ENCODE measurements around the gene ANKS1B. TPM values are rescaled to one million over a fixed set of nuclear protein-coding genes. Genes with fewer than 3 reads are reported as not detected.

Gene ANKS1B
- total RNA-seq, 1 experiment from 2014 or later, result 0.54 TPM

DNA sequence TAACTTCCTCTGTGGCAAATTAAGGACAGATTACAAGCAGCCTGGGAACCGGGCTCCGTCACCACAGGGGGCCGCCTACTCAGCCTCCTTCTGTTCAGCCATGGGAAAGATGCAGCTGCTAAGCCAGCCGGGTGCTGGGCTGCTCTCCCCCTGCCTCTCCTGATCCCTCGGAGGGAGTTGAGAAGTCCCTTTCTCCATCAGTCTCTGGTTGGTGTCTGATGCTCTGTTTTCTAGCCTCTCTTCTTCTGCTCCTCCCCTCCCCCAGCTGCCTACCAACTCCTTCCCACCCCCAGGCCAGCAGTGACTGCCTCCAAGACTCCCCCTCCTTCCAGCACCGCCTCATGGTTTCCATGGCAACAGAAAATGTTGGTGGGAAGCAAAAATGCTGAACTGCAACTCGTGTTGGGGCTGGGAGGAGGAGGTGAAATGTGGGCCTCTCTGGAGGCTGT, 853.0 kb downstream of the ANKS1B start:
- Histone ChIP-seq H3K79me2 (ENCODE audit: insufficient read depth, low read length) (no peaks in the 10 kb centered on the region), H3K9me2 (ENCODE audit: insufficient read depth) (no peaks in the 10 kb centered on the region), H3K4me3 (replicated peaks in 1 of 2; ENCODE audit: low read depth in 1 of 2, low read length in 2 of 2) (no peak overlapping the region), H3K36me3 (ENCODE audit: control insufficient read depth in 1 of 2, insufficient read depth in 2 of 2, low read length in 2 of 2) (no peaks in the 10 kb centered on the region), H3K9ac (ENCODE audit: low read length) (no peak overlapping the region), H2AFZ (ENCODE audit: low read depth, low read length, poor library complexity, severe bottlenecking) (no peak overlapping the region), H3K9me3 (ENCODE audit: control insufficient read depth in 1 of 2, insufficient read depth in 1 of 2, low read depth in 1 of 2, low read length in 2 of 2) (no peaks in the 10 kb centered on the region), H3K4me2 (ENCODE audit: low read length) (no peak overlapping the region), H3K27ac (ENCODE audit: low read depth, low read length) (no peak overlapping the region), H4K20me1 (ENCODE audit: insufficient read depth) (no peaks in the 10 kb centered on the region), H3K4me1 (ENCODE audit: control insufficient read depth in 1 of 2, insufficient read depth in 2 of 2, low read length in 2 of 2) (no peaks in the 10 kb centered on the region), H3K27me3 (ENCODE audit: insufficient read depth, low read length) (peaks cover 27% of the 10 kb centered on the region)
- POLR2A ChIA-PET, result no interaction called here
- RAD21 ChIA-PET (ENCODE audit: low non-redundant PET in 1 of 2, low total read pairs in 2 of 2, uncharacterized antibody in 2 of 2, unreplicated experiment in 2 of 2), result no interaction called here
- ATAC-seq, result no peak
- DNase-seq (ENCODE audit: low read depth, low spot score), result no peak
- no peak for TF ChIP-seq SP1 (IDR thresholded peaks at IDR 0.05; ENCODE audit: low read depth)
- TF ChIP-seq POLR2AphosphoS5 (IDR thresholded peaks at IDR 0.05; ENCODE audit: low read depth, low read length), result no peak
- TF ChIP-seq YY1 (IDR thresholded peaks at IDR 0.05; ENCODE audit: extremely low read depth, insufficient replicate concordance, low read depth, low read length), result no peak
- no peak for TF ChIP-seq EZH2phosphoT487 (IDR thresholded peaks at IDR 0.05; ENCODE audit: borderline replicate concordance)
- TF ChIP-seq, protein P1, sequence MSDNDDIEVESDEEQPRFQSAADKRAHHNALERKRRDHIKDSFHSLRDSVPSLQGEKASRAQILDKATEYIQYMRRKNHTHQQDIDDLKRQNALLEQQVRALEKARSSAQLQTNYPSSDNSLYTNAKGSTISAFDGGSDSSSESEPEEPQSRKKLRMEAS (IDR thresholded peaks at IDR 0.05), result no peak
- no peak for TF ChIP-seq ZNF274 (IDR thresholded peaks at IDR 0.05; ENCODE audit: low read depth, low read length)
- no peak for TF ChIP-seq EGR1 (IDR thresholded peaks at IDR 0.05; ENCODE audit: low read depth)
- no peak for TF ChIP-seq RAD21 (IDR thresholded peaks at IDR 0.05; ENCODE audit: low read depth)
- no peak for TF ChIP-seq TCF7L2 (IDR thresholded peaks at IDR 0.05; ENCODE audit: borderline replicate concordance, extremely low read depth, insufficient read depth, insufficient read length)
- TF ChIP-seq CBX3 (IDR thresholded peaks at IDR 0.05; ENCODE audit: low read depth), result no peak
- TF ChIP-seq SRF (IDR thresholded peaks at IDR 0.05; ENCODE audit: low read depth), result no peak
- TF ChIP-seq, protein P2, sequence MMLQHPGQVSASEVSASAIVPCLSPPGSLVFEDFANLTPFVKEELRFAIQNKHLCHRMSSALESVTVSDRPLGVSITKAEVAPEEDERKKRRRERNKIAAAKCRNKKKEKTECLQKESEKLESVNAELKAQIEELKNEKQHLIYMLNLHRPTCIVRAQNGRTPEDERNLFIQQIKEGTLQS (IDR thresholded peaks at IDR 0.05), result no peak
- TF ChIP-seq FOSL1 (IDR thresholded peaks at IDR 0.05; ENCODE audit: low read depth), result no peak
- TF ChIP-seq, protein P3, sequence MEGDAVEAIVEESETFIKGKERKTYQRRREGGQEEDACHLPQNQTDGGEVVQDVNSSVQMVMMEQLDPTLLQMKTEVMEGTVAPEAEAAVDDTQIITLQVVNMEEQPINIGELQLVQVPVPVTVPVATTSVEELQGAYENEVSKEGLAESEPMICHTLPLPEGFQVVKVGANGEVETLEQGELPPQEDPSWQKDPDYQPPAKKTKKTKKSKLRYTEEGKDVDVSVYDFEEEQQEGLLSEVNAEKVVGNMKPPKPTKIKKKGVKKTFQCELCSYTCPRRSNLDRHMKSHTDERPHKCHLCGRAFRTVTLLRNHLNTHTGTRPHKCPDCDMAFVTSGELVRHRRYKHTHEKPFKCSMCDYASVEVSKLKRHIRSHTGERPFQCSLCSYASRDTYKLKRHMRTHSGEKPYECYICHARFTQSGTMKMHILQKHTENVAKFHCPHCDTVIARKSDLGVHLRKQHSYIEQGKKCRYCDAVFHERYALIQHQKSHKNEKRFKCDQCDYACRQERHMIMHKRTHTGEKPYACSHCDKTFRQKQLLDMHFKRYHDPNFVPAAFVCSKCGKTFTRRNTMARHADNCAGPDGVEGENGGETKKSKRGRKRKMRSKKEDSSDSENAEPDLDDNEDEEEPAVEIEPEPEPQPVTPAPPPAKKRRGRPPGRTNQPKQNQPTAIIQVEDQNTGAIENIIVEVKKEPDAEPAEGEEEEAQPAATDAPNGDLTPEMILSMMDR (IDR thresholded peaks at IDR 0.05 in 2 of 3, conservative IDR thresholded peaks at IDR 0.05 in 1 of 3; ENCODE audit: borderline replicate concordance in 1 of 3, insufficient read depth in 1 of 3, low read depth in 2 of 3, low read length in 2 of 3), result no peak
- TF ChIP-seq ZFX (IDR thresholded peaks at IDR 0.05), result no peak
- TF ChIP-seq, protein P4, sequence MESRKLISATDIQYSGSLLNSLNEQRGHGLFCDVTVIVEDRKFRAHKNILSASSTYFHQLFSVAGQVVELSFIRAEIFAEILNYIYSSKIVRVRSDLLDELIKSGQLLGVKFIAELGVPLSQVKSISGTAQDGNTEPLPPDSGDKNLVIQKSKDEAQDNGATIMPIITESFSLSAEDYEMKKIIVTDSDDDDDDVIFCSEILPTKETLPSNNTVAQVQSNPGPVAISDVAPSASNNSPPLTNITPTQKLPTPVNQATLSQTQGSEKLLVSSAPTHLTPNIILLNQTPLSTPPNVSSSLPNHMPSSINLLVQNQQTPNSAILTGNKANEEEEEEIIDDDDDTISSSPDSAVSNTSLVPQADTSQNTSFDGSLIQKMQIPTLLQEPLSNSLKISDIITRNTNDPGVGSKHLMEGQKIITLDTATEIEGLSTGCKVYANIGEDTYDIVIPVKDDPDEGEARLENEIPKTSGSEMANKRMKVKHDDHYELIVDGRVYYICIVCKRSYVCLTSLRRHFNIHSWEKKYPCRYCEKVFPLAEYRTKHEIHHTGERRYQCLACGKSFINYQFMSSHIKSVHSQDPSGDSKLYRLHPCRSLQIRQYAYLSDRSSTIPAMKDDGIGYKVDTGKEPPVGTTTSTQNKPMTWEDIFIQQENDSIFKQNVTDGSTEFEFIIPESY (IDR thresholded peaks at IDR 0.05; ENCODE audit: extremely low read depth, insufficient replicate concordance, low read length), result no peak
- no peak for TF ChIP-seq POLR2A (IDR thresholded peaks at IDR 0.05; ENCODE audit: borderline replicate concordance, extremely low read depth, insufficient read depth, insufficient read length)
- TF ChIP-seq SIN3A (IDR thresholded peaks at IDR 0.05; ENCODE audit: low read depth), result no peak
- TF ChIP-seq CEBPB (IDR thresholded peaks at IDR 0.05; ENCODE audit: low read depth), result no peak
- no peak for TF ChIP-seq EZH2 (IDR thresholded peaks at IDR 0.05)
- CTCF ChIA-PET, result no interaction called here
- no TSS peak for BruUV-seq (replicated peaks)
- intact Hi-C loops (cut with micrococcal nuclease), result no loop called here

All from HCT116 (cell line).